Measurements from ENCODE around the gene NT5DC4.

NT5DC4 gene

GRCh38 chr2:112754564-112754963 lies 33.7 kb downstream of the NT5DC4 start:
- DNase-seq (ENCODE audit: low spot score) = no peak

GRCh38 chr2:112755444-112755843 lies 34.6 kb downstream of the NT5DC4 start:
- DNase-seq (ENCODE audit: low spot score) = no peak

GRCh38 chr2:112756207-112756606 lies 35.4 kb downstream of the NT5DC4 start:
- no peak for DNase-seq (ENCODE audit: low spot score)

- DNase-seq (ENCODE audit: low spot score) = no peak
These were observed 36.4 kb downstream of the NT5DC4 start for GRCh38 chr2:112757265-112757664.

GRCh38 chr2:112758711-112759110 lies 37.9 kb downstream of the NT5DC4 start:
- no peak for DNase-seq (ENCODE audit: low spot score)

- DNase-seq (ENCODE audit: low spot score) = no peak
These were observed 39.3 kb downstream of the NT5DC4 start for GRCh38 chr2:112760149-112760548.

GRCh38 chr2:112762276-112762675 lies 41.5 kb downstream of the NT5DC4 start:
- no peak for DNase-seq (ENCODE audit: low spot score)

GRCh38 chr2:112764071-112765044 lies 43.5 kb downstream of the NT5DC4 start, which contains the start of gene CKAP2L:
CKAP2L (minus strand) TSS chr2:112764609; CDS start chr2:112764598, 11 bp downstream.
- DNase-seq (ENCODE audit: low spot score) = peak; percentile 96

- DNase-seq (ENCODE audit: low spot score) = no peak
These were observed 44.4 kb downstream of the NT5DC4 start for GRCh38 chr2:112765251-112765650.

- no peak for DNase-seq (ENCODE audit: low spot score)
These were observed 47.0 kb downstream of the NT5DC4 start for GRCh38 chr2:112767693-112768330.

GRCh38 chr2:112768432-112768831 lies 47.6 kb downstream of the NT5DC4 start:
- DNase-seq (ENCODE audit: low spot score) = no peak

GRCh38 chr2:112772322-112772721 lies 51.5 kb downstream of the NT5DC4 start:
- DNase-seq (ENCODE audit: low spot score) = no peak

- no peak for DNase-seq (ENCODE audit: low spot score)
These were observed 52.2 kb downstream of the NT5DC4 start for GRCh38 chr2:112772911-112773475.

GRCh38 chr2:112773556-112773955 lies 52.7 kb downstream of the NT5DC4 start:
- DNase-seq (ENCODE audit: low spot score) = no peak

- DNase-seq (ENCODE audit: low spot score) = no peak
These were observed 53.9 kb downstream of the NT5DC4 start for GRCh38 chr2:112774536-112775285.

- DNase-seq (ENCODE audit: low spot score) = no peak
These were observed 55.3 kb downstream of the NT5DC4 start for GRCh38 chr2:112776113-112776512.

- no peak for DNase-seq (ENCODE audit: low spot score)
These were observed 56.2 kb downstream of the NT5DC4 start for GRCh38 chr2:112777036-112777435.

GRCh38 chr2:112779598-112779997 lies 58.8 kb downstream of the NT5DC4 start:
- DNase-seq (ENCODE audit: low spot score) = no peak

GRCh38 chr2:112782234-112782799 lies 61.5 kb downstream of the NT5DC4 start:
- no peak for DNase-seq (ENCODE audit: low spot score)

GRCh38 chr2:112783187-112783714 lies 62.4 kb downstream of the NT5DC4 start:
- no peak for DNase-seq (ENCODE audit: low spot score)

All from globus pallidus (tissue), 1 donor.